ENCODE measurements around the gene SLC43A2.

GRCh38 chr17:1611715-1612114, 16.9 kb downstream of the SLC43A2 start:
- TF ChIP-seq POLR2A (IDR thresholded peaks at IDR 0.05; ENCODE audit: low read depth, low read length) (no peak), TAF1 (IDR thresholded peaks at IDR 0.05; ENCODE audit: low read depth, low read length) (no peak), POLR2AphosphoS5 (IDR thresholded peaks at IDR 0.05; ENCODE audit: low read depth, low read length) (no peak), SPI1 (IDR thresholded peaks at IDR 0.05; ENCODE audit: low read depth, low read length) (no peak)
